ENCODE measurements around the gene TDO2.

The TDO2 gene

DNA sequence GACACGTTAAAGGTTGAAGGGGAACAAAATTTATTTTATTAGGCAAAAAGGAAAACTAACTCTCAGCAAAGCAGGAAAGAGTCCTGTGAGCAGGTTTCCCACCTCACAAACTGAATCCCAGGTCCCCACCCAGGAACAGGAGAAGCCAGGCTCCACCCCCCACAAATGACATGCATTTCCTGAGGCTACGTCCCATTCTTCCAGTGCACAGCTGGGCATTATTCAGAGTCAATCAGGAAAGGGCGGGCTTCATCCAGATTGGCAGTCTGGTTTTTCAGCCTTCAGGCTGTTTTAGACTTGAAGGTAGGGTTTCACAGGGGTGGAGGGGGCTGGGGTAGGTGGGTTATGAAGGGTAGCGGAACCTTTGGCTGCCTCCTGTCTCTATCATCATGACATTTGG lies 25.5 kb upstream of the TDO2 start:
- TF ChIP-seq MYC (IDR thresholded peaks at IDR 0.05; ENCODE audit: low read depth, low read length) (no peak), MAX (IDR thresholded peaks at IDR 0.05; ENCODE audit: low read depth, low read length) (no peak), POLR2A (IDR thresholded peaks at IDR 0.05; ENCODE audit: extremely low read depth, insufficient read length) (no peak)
- TF ChIP-seq, protein P1, sequence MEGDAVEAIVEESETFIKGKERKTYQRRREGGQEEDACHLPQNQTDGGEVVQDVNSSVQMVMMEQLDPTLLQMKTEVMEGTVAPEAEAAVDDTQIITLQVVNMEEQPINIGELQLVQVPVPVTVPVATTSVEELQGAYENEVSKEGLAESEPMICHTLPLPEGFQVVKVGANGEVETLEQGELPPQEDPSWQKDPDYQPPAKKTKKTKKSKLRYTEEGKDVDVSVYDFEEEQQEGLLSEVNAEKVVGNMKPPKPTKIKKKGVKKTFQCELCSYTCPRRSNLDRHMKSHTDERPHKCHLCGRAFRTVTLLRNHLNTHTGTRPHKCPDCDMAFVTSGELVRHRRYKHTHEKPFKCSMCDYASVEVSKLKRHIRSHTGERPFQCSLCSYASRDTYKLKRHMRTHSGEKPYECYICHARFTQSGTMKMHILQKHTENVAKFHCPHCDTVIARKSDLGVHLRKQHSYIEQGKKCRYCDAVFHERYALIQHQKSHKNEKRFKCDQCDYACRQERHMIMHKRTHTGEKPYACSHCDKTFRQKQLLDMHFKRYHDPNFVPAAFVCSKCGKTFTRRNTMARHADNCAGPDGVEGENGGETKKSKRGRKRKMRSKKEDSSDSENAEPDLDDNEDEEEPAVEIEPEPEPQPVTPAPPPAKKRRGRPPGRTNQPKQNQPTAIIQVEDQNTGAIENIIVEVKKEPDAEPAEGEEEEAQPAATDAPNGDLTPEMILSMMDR (IDR thresholded peaks at IDR 0.05; ENCODE audit: low read depth, low read length) = no peak
- no peak for DNase-seq (ENCODE audit: low read depth)
- no peak overlapping the region for H3K4me3 ChIP-seq (ENCODE audit: low read depth, low read length)

- DNase-seq (ENCODE audit: low read depth) = no peak
- H3K4me3 ChIP-seq (ENCODE audit: low read depth, low read length) = no peak overlapping the region
- TF ChIP-seq MYC (IDR thresholded peaks at IDR 0.05; ENCODE audit: low read depth, low read length) (no peak), MAX (IDR thresholded peaks at IDR 0.05; ENCODE audit: low read depth, low read length) (no peak), POLR2A (IDR thresholded peaks at IDR 0.05; ENCODE audit: extremely low read depth, insufficient read length) (no peak)
- TF ChIP-seq, protein P1 (IDR thresholded peaks at IDR 0.05; ENCODE audit: low read depth, low read length) = no peak
These were observed 24.9 kb upstream of the TDO2 start for GRCh38 chr4:155878611-155879010.

GRCh38 chr4:155879767-155880166 lies 23.7 kb upstream of the TDO2 start:
- DNase-seq (ENCODE audit: low read depth) = no peak
- H3K4me3 ChIP-seq (ENCODE audit: low read depth, low read length) = no peak overlapping the region
- TF ChIP-seq MYC (IDR thresholded peaks at IDR 0.05; ENCODE audit: low read depth, low read length) (no peak), MAX (IDR thresholded peaks at IDR 0.05; ENCODE audit: low read depth, low read length) (no peak), POLR2A (IDR thresholded peaks at IDR 0.05; ENCODE audit: extremely low read depth, insufficient read length) (no peak)
- TF ChIP-seq, protein P1 (IDR thresholded peaks at IDR 0.05; ENCODE audit: low read depth, low read length) = no peak

DNA sequence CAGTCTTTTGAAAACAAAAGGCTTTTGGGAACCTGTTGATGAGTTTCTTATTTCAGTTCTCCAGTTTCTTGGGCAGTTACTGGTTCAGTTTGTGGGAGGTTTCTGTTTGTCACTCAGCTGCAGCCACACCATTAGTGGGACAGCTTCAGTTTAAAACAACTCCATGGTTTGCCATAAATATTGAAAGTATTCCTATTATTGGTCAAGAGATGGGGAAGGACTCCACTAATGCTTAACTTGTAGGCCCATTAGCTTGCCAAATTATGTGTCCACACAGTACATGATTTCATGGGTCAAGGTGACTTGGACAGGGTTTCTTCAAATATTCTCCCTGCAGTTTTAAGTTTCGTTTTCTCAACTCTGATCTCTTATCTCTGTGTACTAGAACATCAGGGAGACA lies 21.9 kb upstream of the TDO2 start:
- TF ChIP-seq POLR2A (IDR thresholded peaks at IDR 0.05; ENCODE audit: extremely low read depth, insufficient read length) = no peak
- TF ChIP-seq MYC (IDR thresholded peaks at IDR 0.05; ENCODE audit: low read depth, low read length) = no peak
- TF ChIP-seq MAX (IDR thresholded peaks at IDR 0.05; ENCODE audit: low read depth, low read length) = no peak
- TF ChIP-seq, protein P1 (IDR thresholded peaks at IDR 0.05; ENCODE audit: low read depth, low read length) = no peak
- no peak for DNase-seq (ENCODE audit: low read depth)
- H3K4me3 ChIP-seq (ENCODE audit: low read depth, low read length) = no peak overlapping the region

DNA sequence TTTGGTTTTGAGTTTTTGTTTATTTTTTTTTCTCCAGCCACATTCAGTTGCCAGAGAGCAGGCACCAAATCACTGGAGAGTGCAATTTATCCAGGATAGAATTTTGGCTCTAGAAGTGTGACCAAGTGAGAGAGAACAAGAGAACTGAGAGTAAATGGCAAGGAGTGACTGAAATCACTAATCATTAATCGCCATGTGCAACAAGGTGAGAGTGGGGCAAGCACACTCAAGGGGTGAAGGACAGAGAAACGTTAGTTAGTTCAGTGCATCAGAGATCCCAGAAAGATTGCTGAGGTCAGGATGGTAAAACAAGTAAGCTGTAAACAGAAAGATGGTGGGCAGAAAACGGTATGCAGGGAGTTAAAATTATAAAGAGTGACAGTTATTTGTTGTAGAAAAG lies 19.6 kb upstream of the TDO2 start:
- TF ChIP-seq POLR2A (IDR thresholded peaks at IDR 0.05; ENCODE audit: extremely low read depth, insufficient read length) (no peak), MAX (IDR thresholded peaks at IDR 0.05; ENCODE audit: low read depth, low read length) (no peak), MYC (IDR thresholded peaks at IDR 0.05; ENCODE audit: low read depth, low read length) (no peak)
- TF ChIP-seq, protein P1 (IDR thresholded peaks at IDR 0.05; ENCODE audit: low read depth, low read length) = no peak

GRCh38 chr4:155885666-155886065 lies 17.8 kb upstream of the TDO2 start:
- H3K4me3 ChIP-seq (ENCODE audit: low read depth, low read length) = no peak overlapping the region
- no peak for DNase-seq (ENCODE audit: low read depth)
- TF ChIP-seq MAX (IDR thresholded peaks at IDR 0.05; ENCODE audit: low read depth, low read length) = no peak
- TF ChIP-seq, protein P1 (IDR thresholded peaks at IDR 0.05; ENCODE audit: low read depth, low read length) = no peak
- TF ChIP-seq POLR2A (IDR thresholded peaks at IDR 0.05; ENCODE audit: extremely low read depth, insufficient read length) = no peak
- no peak for TF ChIP-seq MYC (IDR thresholded peaks at IDR 0.05; ENCODE audit: low read depth, low read length)

More for the DNA sequence above, 19.6 kb upstream of the TDO2 start:
- no peak for DNase-seq (ENCODE audit: low read depth)
- no peak overlapping the region for H3K4me3 ChIP-seq (ENCODE audit: low read depth, low read length)
